ENCODE results near the gene FOXS1. TPM values are rescaled to one million over a fixed set of nuclear protein-coding genes. Genes with fewer than 3 reads are reported as not detected.

The FOXS1 gene
- total RNA-seq, 1 donor from 2014 or later: not detected

GRCh38 chr20:31857861-31858759 lies 12.7 kb upstream of the FOXS1 start:
- TF ChIP-seq CTCF (IDR thresholded peaks at IDR 0.05; ENCODE audit: unreplicated experiment): no peak
- Mint-ChIP-seq H3K9me3 (ENCODE audit: low read depth) (no peaks in the 10 kb centered on the region), H3K36me3 (ENCODE audit: insufficient read depth) (no peaks in the 10 kb centered on the region), H3K4me1 (ENCODE audit: low read depth) (peaks cover 12% of the 10 kb centered on the region), H3K27ac (no peak overlapping the region), H3K4me3 (ENCODE audit: low read depth) (no peak overlapping the region), H3K27me3 (peaks cover 28% of the 10 kb centered on the region)
- DNase-seq (ENCODE audit: low spot score, unreplicated experiment): no peak

- H3K27me3 Mint-ChIP-seq: peaks cover 34% of the 10 kb centered on the region
- H3K4me1 Mint-ChIP-seq (ENCODE audit: low read depth): peaks cover 5% of the 10 kb centered on the region
- H3K9me3 Mint-ChIP-seq (ENCODE audit: low read depth): no peaks in the 10 kb centered on the region
Measured at GRCh38 chr20:31856516-31856915, 11.1 kb upstream of the FOXS1 start.

GRCh38 chr20:31853481-31853880 lies 8.1 kb upstream of the FOXS1 start:
- no peak for DNase-seq (ENCODE audit: low spot score, unreplicated experiment)
- no peaks in the 10 kb centered on the region for H3K9me3 Mint-ChIP-seq (ENCODE audit: low read depth)
- no peak overlapping the region for H3K27ac Mint-ChIP-seq
- H3K27me3 Mint-ChIP-seq: peaks cover 42% of the 10 kb centered on the region
- no peak for TF ChIP-seq CTCF (IDR thresholded peaks at IDR 0.05; ENCODE audit: unreplicated experiment)
- no peaks in the 10 kb centered on the region for H3K36me3 Mint-ChIP-seq (ENCODE audit: insufficient read depth)
- no peaks in the 10 kb centered on the region for H3K4me1 Mint-ChIP-seq (ENCODE audit: low read depth)
- no peak overlapping the region for H3K4me3 Mint-ChIP-seq (ENCODE audit: low read depth)

More at GRCh38 chr20:31856516-31856915, 11.1 kb upstream of the FOXS1 start:
- H3K36me3 Mint-ChIP-seq (ENCODE audit: insufficient read depth): no peaks in the 10 kb centered on the region
- no peak overlapping the region for H3K27ac Mint-ChIP-seq
- no peak overlapping the region for H3K4me3 Mint-ChIP-seq (ENCODE audit: low read depth)
- TF ChIP-seq CTCF (IDR thresholded peaks at IDR 0.05; ENCODE audit: unreplicated experiment): no peak
- no peak for DNase-seq (ENCODE audit: low spot score, unreplicated experiment)

GRCh38 chr20:31851240-31851955 lies 6.0 kb upstream of the FOXS1 start:
- no peak for DNase-seq (ENCODE audit: low spot score, unreplicated experiment)
- H3K36me3 Mint-ChIP-seq (ENCODE audit: insufficient read depth): no peaks in the 10 kb centered on the region
- no peaks in the 10 kb centered on the region for H3K4me1 Mint-ChIP-seq (ENCODE audit: low read depth)
- no peaks in the 10 kb centered on the region for H3K9me3 Mint-ChIP-seq (ENCODE audit: low read depth)
- no peak for TF ChIP-seq CTCF (IDR thresholded peaks at IDR 0.05; ENCODE audit: unreplicated experiment)
- no peak overlapping the region for H3K27ac Mint-ChIP-seq
- H3K27me3 Mint-ChIP-seq: peaks cover 51% of the 10 kb centered on the region
- H3K4me3 Mint-ChIP-seq (ENCODE audit: low read depth): no peak overlapping the region

GRCh38 chr20:31849306-31849930 lies 4.0 kb upstream of the FOXS1 start:
- no peak for TF ChIP-seq CTCF (IDR thresholded peaks at IDR 0.05; ENCODE audit: unreplicated experiment)
- Mint-ChIP-seq H3K4me1 (ENCODE audit: low read depth) (no peaks in the 10 kb centered on the region), H3K27ac (no peak overlapping the region), H3K9me3 (ENCODE audit: low read depth) (no peaks in the 10 kb centered on the region), H3K36me3 (ENCODE audit: insufficient read depth) (no peaks in the 10 kb centered on the region), H3K27me3 (peaks cover 51% of the 10 kb centered on the region), H3K4me3 (ENCODE audit: low read depth) (no peak overlapping the region)
- no peak for DNase-seq (ENCODE audit: low spot score, unreplicated experiment)

Measured in progenitor cell of endocrine pancreas (in vitro differentiated cells).